Hematopoietic multipotent progenitor cell (in vitro differentiated cells): ENCODE measurements around the gene MATN3. TPM values are rescaled to one million over a fixed set of nuclear protein-coding genes. Genes with fewer than 3 reads are reported as not detected.

Source experiments
- DNase-seq, 3 donors: peaks; one replicate each; pipeline ENCODE4 v3.0.0-alpha.2; 2011 to 2015; ENCODE audit warnings: low read depth in 2 of 3, low spot score in 2 of 3
- total RNA-seq: library from RNA; depleted of rRNA; stranded (reverse); fragments of >200 nt; gene quantifications from one replicate; pipeline ENCODE4 v1.2.3, GENCODE V29; 2012

Gene MATN3
- total RNA-seq, 1 donor = not detected

GRCh38 chr2:20040489-20041172 is 28.2 kb upstream of the MATN3 start:
- no peak for DNase-seq

GRCh38 chr2:20037660-20038059 is 25.2 kb upstream of the MATN3 start:
- no peak for DNase-seq

- DNase-seq = no peak
Measured at GRCh38 chr2:20035955-20036666, 23.6 kb upstream of the MATN3 start.

- no peak for DNase-seq
Measured at GRCh38 chr2:20034821-20035220, 22.4 kb upstream of the MATN3 start.

GRCh38 chr2:20034218-20034617 is 21.8 kb upstream of the MATN3 start:
- no peak for DNase-seq

- no peak for DNase-seq
Measured at GRCh38 chr2:20033322-20033721, 20.9 kb upstream of the MATN3 start.

- no peak for DNase-seq
Measured at GRCh38 chr2:20030224-20030623, 17.8 kb upstream of the MATN3 start.

- DNase-seq = no peak
Measured at GRCh38 chr2:20027705-20028434, 15.4 kb upstream of the MATN3 start.

- no peak for DNase-seq
Measured at GRCh38 chr2:20027260-20027677, 14.8 kb upstream of the MATN3 start.

GRCh38 chr2:20025065-20025786 is 12.8 kb upstream of the MATN3 start:
- no peak for DNase-seq

- DNase-seq = no peak
Measured at GRCh38 chr2:20023688-20024087, 11.2 kb upstream of the MATN3 start.

GRCh38 chr2:20021405-20022009 is 9.0 kb upstream of the MATN3 start:
- DNase-seq = no peak

- DNase-seq = no peak
Measured at GRCh38 chr2:20019747-20020146, 7.3 kb upstream of the MATN3 start.

- DNase-seq = no peak
Measured at GRCh38 chr2:20018601-20019152, 6.2 kb upstream of the MATN3 start.

GRCh38 chr2:20016346-20016745 is 3.9 kb upstream of the MATN3 start:
- DNase-seq = no peak

- DNase-seq = peak in 2 of 3 donors; percentile 35 to 70
Measured at GRCh38 chr2:20015482-20016083, 3.1 kb upstream of the MATN3 start.

- no peak for DNase-seq
Measured at GRCh38 chr2:20013126-20013849, 820 bp upstream of the MATN3 start.

GRCh38 chr2:20012032-20012281 is 511 bp downstream of the MATN3 start:
- no peak for DNase-seq

- no peak for DNase-seq
Measured at GRCh38 chr2:20011276-20012031, 1.0 kb downstream of the MATN3 start.
